GM20431 (cell line): ENCODE measurements around the gene CCSER1.

Experiments
- in situ Hi-C: fragments of 300-500 bp; cut with MseI, MboI; formaldehyde crosslinking; loops from one replicate; pipeline ENCODE4 v1.15.0; 2020; ENCODE audit warnings: low sequenced_read_pairs; ENCODE audit not compliant: unreplicated experiment

The CCSER1 gene

GRCh38 chr4:90127223-90127705, at the start of gene CCSER1:
Gene CCSER1 (plus strand): TSS chr4:90127394.
- in situ Hi-C loops, result no loop called here

- in situ Hi-C loops, result no loop called here
These were observed 48.8 kb upstream of the CCSER1 start for GRCh38 chr4:90078440-90078839.

- in situ Hi-C loops, result no loop called here
These were observed 47.1 kb upstream of the CCSER1 start for GRCh38 chr4:90080116-90080515.

- in situ Hi-C loops, result no loop called here
These were observed 45.6 kb upstream of the CCSER1 start for GRCh38 chr4:90081432-90082144.

- in situ Hi-C loops, result no loop called here
These were observed 44.7 kb upstream of the CCSER1 start for GRCh38 chr4:90082449-90082848.

- in situ Hi-C loops, result no loop called here
These were observed 42.8 kb upstream of the CCSER1 start for GRCh38 chr4:90084277-90084966.

GRCh38 chr4:90084967-90085295, 42.3 kb upstream of the CCSER1 start:
- in situ Hi-C loops, result no loop called here

GRCh38 chr4:90093526-90093925, 33.7 kb upstream of the CCSER1 start:
- in situ Hi-C loops, result no loop called here

GRCh38 chr4:90095000-90095399, 32.2 kb upstream of the CCSER1 start:
- in situ Hi-C loops, result no loop called here

GRCh38 chr4:90099812-90100211, 27.4 kb upstream of the CCSER1 start:
- in situ Hi-C loops, result no loop called here

- in situ Hi-C loops, result no loop called here
These were observed 23.2 kb upstream of the CCSER1 start for GRCh38 chr4:90103991-90104390.

- in situ Hi-C loops, result no loop called here
These were observed 21.9 kb upstream of the CCSER1 start for GRCh38 chr4:90105274-90105673.

- in situ Hi-C loops, result no loop called here
These were observed 14.5 kb upstream of the CCSER1 start for GRCh38 chr4:90112715-90113114.

- in situ Hi-C loops, result no loop called here
These were observed 13.2 kb upstream of the CCSER1 start for GRCh38 chr4:90113881-90114457.

- in situ Hi-C loops, result no loop called here
These were observed 8.5 kb upstream of the CCSER1 start for GRCh38 chr4:90118527-90119195.

- in situ Hi-C loops, result no loop called here
These were observed 7.2 kb upstream of the CCSER1 start for GRCh38 chr4:90120037-90120436.

GRCh38 chr4:90120815-90121214, 6.4 kb upstream of the CCSER1 start:
- in situ Hi-C loops, result no loop called here

- in situ Hi-C loops, result no loop called here
These were observed 5.4 kb upstream of the CCSER1 start for GRCh38 chr4:90121676-90122354.

- in situ Hi-C loops, result no loop called here
These were observed 4.8 kb upstream of the CCSER1 start for GRCh38 chr4:90122355-90122748.

GRCh38 chr4:90124276-90124675, 2.9 kb upstream of the CCSER1 start:
- in situ Hi-C loops, result no loop called here
